Brain microvascular endothelial cell (primary cell): ENCODE data around the gene NAP1L5.

ENCODE experiments used
- DNase-seq: peaks from one replicate; pipeline ENCODE4 v3.0.0-alpha.2; 2020
- H3K27ac ChIP-seq: fragments of 250-450 bp; sonication (Bioruptor Pico); 2 replicates; pipeline ENCODE4 v1.5.1; 2020; ENCODE audit warnings: mild to moderate bottlenecking, moderate library complexity
- H3K27me3 ChIP-seq: fragments of 250-450 bp; sonication (Bioruptor Pico); replicated peaks from 2 replicates; pipeline ENCODE4 v1.5.1; 2020; ENCODE audit warnings: mild to moderate bottlenecking
- H3K36me3 ChIP-seq: fragments of 250-450 bp; sonication (Bioruptor Pico); replicated peaks from 2 replicates; pipeline ENCODE4 v1.5.1; 2020; ENCODE audit warnings: mild to moderate bottlenecking
- H3K4me3 ChIP-seq: 2 replicates; pipeline ENCODE4 v1.5.1; 2011; ENCODE audit warnings: low read depth, mild to moderate bottlenecking, control low read depth, low read length, moderate library complexity
- CTCF ChIP-seq: IDR thresholded peaks from 2 replicates; pipeline ENCODE4 v1.5.1; 2011; ENCODE audit warnings: low read depth, mild to moderate bottlenecking, moderate library complexity, low read length, control low read depth, inconsistent platforms; ENCODE audit errors: missing control alignments
- in situ Hi-C: cut with HindIII; loops from 2 replicates; pipeline ENCODE4 v1.10.0; 2017; ENCODE audit warnings: low sequenced_read_pairs, low pct_ligation_motif_present

Gene NAP1L5

GRCh38 chr4:88706574-88706973 lies 8.9 kb upstream of the NAP1L5 start:
- H3K36me3 ChIP-seq = no peaks in the 10 kb centered on the region
- no peaks in the 10 kb centered on the region for H3K27me3 ChIP-seq
- DNase-seq = peak; percentile 62
- peak; percentile 79 for TF ChIP-seq CTCF
- H3K27ac ChIP-seq = no peak overlapping the region
- in situ Hi-C loops = no loop called here
- H3K4me3 ChIP-seq = no peak overlapping the region

GRCh38 chr4:88705805-88706492 lies 8.3 kb upstream of the NAP1L5 start:
- TF ChIP-seq CTCF = no peak
- DNase-seq = no peak
- in situ Hi-C loops = no loop called here
- no peak overlapping the region for H3K27ac ChIP-seq
- H3K27me3 ChIP-seq = no peaks in the 10 kb centered on the region
- H3K4me3 ChIP-seq = no peak overlapping the region
- no peaks in the 10 kb centered on the region for H3K36me3 ChIP-seq

GRCh38 chr4:88705223-88705622 lies 7.6 kb upstream of the NAP1L5 start:
- in situ Hi-C loops = no loop called here
- Histone ChIP-seq H3K4me3 (no peak overlapping the region), H3K36me3 (no peaks in the 10 kb centered on the region), H3K27ac (no peak overlapping the region), H3K27me3 (no peaks in the 10 kb centered on the region)
- no peak for DNase-seq
- TF ChIP-seq CTCF = no peak

GRCh38 chr4:88702782-88703181 lies 5.2 kb upstream of the NAP1L5 start:
- DNase-seq = no peak
- Histone ChIP-seq H3K4me3 (no peak overlapping the region), H3K27me3 (no peaks in the 10 kb centered on the region), H3K27ac (no peak overlapping the region), H3K36me3 (no peaks in the 10 kb centered on the region)
- in situ Hi-C loops = no loop called here
- TF ChIP-seq CTCF = no peak

- no peak for DNase-seq
- Histone ChIP-seq H3K27me3 (no peaks in the 10 kb centered on the region), H3K36me3 (no peaks in the 10 kb centered on the region), H3K4me3 (no peak overlapping the region), H3K27ac (no peak overlapping the region)
- in situ Hi-C loops = no loop called here
- no peak for TF ChIP-seq CTCF
Measured at GRCh38 chr4:88698519-88698918, 890 bp upstream of the NAP1L5 start.

GRCh38 chr4:88697141-88697540 lies 488 bp downstream of the NAP1L5 start:
- peak overlapping the region; percentile 69 for H3K4me3 ChIP-seq
- no peaks in the 10 kb centered on the region for H3K36me3 ChIP-seq
- in situ Hi-C loops = no loop called here

More at GRCh38 chr4:88697141-88697540, 488 bp downstream of the NAP1L5 start:
- no peak for TF ChIP-seq CTCF
- Histone ChIP-seq H3K27ac (peak overlapping the region; percentile 43), H3K27me3 (no peaks in the 10 kb centered on the region)
- no peak for DNase-seq
